Gastroesophageal sphincter (tissue), 3 donors: ENCODE results near the gene OGA.

ENCODE experiments used
- EP300 ChIP-seq: sonication (generic); formaldehyde crosslinking; IDR thresholded peaks from one replicate; pipeline ENCODE4 v1.6.1; 2017; ENCODE audit warnings: antibody characterized with exemption, mild to moderate bottlenecking
- POLR2A ChIP-seq, 2 donors: fragments of 450-650 bp; IDR thresholded peaks; one replicate each; pipeline ENCODE4 v1.6.1; 2017; ENCODE audit warnings: antibody characterized with exemption in 2 of 2, mild to moderate bottlenecking in 2 of 2, moderate library complexity in 1 of 2
- POLR2AphosphoS5 ChIP-seq: sonication (generic); formaldehyde crosslinking; IDR thresholded peaks from one replicate; pipeline ENCODE4 v1.6.1; 2017; ENCODE audit warnings: antibody characterized with exemption
- TF ChIP-seq, protein P1 (sequence below), 4 experiments: fragments of 200-600 bp in 2 of 4; fragments of 450-650 bp in 2 of 4; sonication (generic) in 1 of 4; IDR thresholded peaks; one replicate each; pipeline ENCODE4 v1.5.1; 2017 to 2019; ENCODE audit warnings: antibody characterized with exemption in 4 of 4, mild to moderate bottlenecking in 2 of 4, moderate library complexity in 2 of 4

DNA sequence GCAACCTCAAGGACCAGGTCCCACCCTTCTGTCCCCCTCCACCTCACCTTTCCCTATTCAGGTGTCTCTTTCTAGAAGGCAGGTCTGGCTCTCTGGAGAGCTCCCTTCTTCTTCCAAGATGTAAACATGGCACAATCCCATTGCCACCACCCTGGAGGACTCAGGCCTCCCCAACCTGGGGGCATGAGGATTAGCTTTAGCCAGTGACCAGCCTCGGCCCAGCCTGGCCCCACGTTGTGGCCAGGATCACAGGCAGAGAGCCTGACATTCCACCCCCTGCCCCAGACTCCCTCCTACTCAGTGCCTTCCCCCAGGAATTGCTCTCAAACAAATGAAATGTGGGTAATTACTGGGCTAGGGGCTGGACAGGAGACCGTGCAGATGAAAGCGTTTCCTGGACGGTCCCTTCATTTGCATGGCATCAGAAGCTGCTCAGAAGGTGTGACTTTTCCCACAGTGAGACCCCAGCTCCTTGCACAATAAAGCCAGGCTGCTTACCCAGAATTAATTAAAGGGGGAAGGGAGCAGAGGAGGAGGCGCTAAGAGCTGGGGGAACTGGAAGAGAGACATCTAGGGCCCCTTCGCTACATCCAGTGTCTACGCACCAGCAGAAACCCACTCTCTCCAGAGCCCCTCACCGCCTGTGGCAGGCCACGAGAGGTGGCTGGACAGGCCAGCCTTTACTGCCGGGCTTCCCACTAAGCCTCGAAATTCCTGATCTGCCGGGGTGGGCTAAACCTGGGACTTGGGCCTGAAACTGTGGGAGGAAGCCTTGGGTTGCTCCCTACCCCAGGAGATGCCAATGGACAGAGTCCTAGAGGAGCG is 50.1 kb downstream of the OGA start:
- TF ChIP-seq POLR2A (IDR thresholded peaks at IDR 0.05): no peak
- TF ChIP-seq, protein P1, sequence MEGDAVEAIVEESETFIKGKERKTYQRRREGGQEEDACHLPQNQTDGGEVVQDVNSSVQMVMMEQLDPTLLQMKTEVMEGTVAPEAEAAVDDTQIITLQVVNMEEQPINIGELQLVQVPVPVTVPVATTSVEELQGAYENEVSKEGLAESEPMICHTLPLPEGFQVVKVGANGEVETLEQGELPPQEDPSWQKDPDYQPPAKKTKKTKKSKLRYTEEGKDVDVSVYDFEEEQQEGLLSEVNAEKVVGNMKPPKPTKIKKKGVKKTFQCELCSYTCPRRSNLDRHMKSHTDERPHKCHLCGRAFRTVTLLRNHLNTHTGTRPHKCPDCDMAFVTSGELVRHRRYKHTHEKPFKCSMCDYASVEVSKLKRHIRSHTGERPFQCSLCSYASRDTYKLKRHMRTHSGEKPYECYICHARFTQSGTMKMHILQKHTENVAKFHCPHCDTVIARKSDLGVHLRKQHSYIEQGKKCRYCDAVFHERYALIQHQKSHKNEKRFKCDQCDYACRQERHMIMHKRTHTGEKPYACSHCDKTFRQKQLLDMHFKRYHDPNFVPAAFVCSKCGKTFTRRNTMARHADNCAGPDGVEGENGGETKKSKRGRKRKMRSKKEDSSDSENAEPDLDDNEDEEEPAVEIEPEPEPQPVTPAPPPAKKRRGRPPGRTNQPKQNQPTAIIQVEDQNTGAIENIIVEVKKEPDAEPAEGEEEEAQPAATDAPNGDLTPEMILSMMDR (IDR thresholded peaks at IDR 0.05): no peak
- TF ChIP-seq EP300: no peak
- no peak for TF ChIP-seq POLR2AphosphoS5
